Stimulated activated naive CD8-positive, alpha-beta T cell treated with anti-CD3 and anti-CD28 coated beads, Interleukin-15, amount 100 ng/mL, for 72 hours (primary cell): Measurements from ENCODE around the gene SPATA20.

Experiments
- ATAC-seq: fragments of 150-1000 bp; cut with Tn5 transposase; 2 replicates; pipeline ENCODE4 v1.10.0; 2021; ENCODE audit warnings: mild to moderate bottlenecking, moderate library complexity
- DNase-seq, 2 donors: peaks; one replicate each; pipeline ENCODE4 v3.0.0; 2021 to 2022
- H3K27ac Mint-ChIP-seq, 2 donors: one replicate each; pipeline ENCODE4 v1.8.0; 2022; ENCODE audit warnings: mild to moderate bottlenecking in 2 of 2, mixed read lengths in 2 of 2, moderate library complexity in 2 of 2
- H3K27me3 Mint-ChIP-seq: one replicate; pipeline ENCODE4 v1.8.0; 2022; ENCODE audit warnings: mixed read lengths
- H3K4me1 Mint-ChIP-seq: one replicate; pipeline ENCODE4 v1.8.0; 2022; ENCODE audit warnings: mild to moderate bottlenecking, mixed read lengths
- H3K4me3 Mint-ChIP-seq, 2 donors: one replicate each; pipeline ENCODE4 v1.8.0; 2022; ENCODE audit warnings: mild to moderate bottlenecking in 2 of 2, mixed read lengths in 2 of 2, moderate library complexity in 1 of 2
- H3K9me3 Mint-ChIP-seq, 2 donors: one replicate each; pipeline ENCODE4 v1.8.0; 2022; ENCODE audit warnings: mixed read lengths in 2 of 2

Gene SPATA20

DNA sequence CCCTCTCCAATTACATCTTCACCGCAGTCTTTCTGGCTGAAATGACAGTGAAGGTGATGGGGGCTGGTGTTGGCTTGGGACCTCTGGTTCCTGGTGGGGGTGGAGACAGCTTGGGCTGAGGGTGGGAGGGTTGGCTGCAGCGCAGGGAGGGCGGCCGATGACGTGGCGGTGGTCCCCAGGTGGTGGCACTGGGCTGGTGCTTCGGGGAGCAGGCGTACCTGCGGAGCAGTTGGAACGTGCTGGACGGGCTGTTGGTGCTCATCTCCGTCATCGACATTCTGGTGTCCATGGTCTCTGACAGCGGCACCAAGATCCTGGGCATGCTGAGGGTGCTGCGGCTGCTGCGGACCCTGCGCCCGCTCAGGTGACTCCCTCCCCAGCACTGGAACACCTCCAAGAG, 55.9 kb downstream of the SPATA20 start:
- Mint-ChIP-seq H3K9me3 (no peaks in the 10 kb centered on the region), H3K27me3 (peaks cover 50% of the 10 kb centered on the region), H3K27ac (no peak overlapping the region), H3K4me3 (no peak overlapping the region), H3K4me1 (no peaks in the 10 kb centered on the region)
- ATAC-seq, result no peak
- no peak for DNase-seq

DNA sequence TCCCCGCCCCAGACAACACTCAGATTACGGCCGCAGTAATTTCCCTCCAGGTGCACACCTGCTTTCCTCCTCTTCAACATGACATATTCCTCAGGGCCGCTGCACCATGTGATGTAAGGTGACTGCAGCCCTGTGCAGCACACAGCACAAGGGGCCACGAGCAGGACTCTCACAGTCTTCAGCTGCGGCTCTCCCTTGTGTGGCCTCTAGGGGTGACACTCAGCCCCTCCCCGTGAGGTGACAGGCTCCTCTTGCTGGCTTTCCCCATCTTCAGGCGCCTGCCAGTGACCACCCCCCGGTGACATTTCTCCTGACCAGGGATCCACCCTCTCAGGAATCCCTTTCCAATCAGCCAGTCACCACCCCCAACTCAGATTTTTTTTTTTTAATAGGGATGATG, 56.4 kb downstream of the SPATA20 start:
- H3K27ac Mint-ChIP-seq, result no peak overlapping the region
- H3K9me3 Mint-ChIP-seq, result no peaks in the 10 kb centered on the region
- H3K27me3 Mint-ChIP-seq, result peaks cover 50% of the 10 kb centered on the region
- peak; percentile 45 for ATAC-seq
- no peak overlapping the region for H3K4me3 Mint-ChIP-seq
- H3K4me1 Mint-ChIP-seq, result no peaks in the 10 kb centered on the region
- no peak for DNase-seq

DNA sequence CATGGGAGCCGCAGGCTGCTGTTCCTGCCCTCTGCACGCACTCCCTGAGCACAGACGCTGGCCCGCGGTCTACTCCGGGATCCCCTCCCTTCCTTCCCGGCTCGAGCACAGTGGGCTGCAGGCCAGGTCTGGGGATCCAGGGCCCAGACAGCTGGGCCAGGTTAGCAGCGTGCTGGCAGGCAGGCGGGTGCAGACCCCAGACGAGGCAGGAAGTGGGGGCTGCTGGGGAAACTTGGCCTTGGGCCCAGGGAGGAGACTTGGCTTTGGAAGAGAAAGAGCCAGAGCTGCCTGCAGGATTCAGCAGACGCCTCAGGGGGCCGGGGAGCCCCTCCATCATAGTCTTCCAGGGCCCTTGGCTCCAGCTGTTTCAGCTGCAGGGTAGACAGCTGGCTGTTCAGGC, 57.5 kb downstream of the SPATA20 start:
- no peak for DNase-seq
- H3K4me3 Mint-ChIP-seq, result no peak overlapping the region
- peak overlapping the region in 1 of 2 donors; percentile 77 for H3K27ac Mint-ChIP-seq
- no peak for ATAC-seq
- no peaks in the 10 kb centered on the region for H3K9me3 Mint-ChIP-seq
- no peaks in the 10 kb centered on the region for H3K4me1 Mint-ChIP-seq
- H3K27me3 Mint-ChIP-seq, result peaks cover 53% of the 10 kb centered on the region

DNA sequence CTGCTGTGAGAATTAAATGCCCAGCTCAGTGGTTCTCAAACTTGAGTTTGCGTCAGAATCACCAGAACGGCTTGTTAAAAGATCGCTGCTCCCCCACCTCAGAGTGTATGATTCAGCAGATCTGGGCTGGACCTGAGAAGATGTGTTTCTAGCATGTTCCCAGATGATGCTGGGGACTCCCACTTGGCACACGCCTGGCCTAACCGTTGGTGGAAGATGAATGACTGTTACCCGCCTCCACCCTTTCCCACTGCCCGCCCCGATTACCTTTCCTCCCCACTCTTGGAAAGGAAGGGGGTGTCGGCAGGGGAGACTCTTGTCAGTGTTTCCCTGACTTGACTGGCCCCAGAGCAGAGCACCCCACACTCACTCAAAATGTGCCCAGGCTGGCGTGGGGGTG, 58.5 kb downstream of the SPATA20 start:
- ATAC-seq, result no peak
- Mint-ChIP-seq H3K27me3 (peaks cover 59% of the 10 kb centered on the region), H3K9me3 (no peaks in the 10 kb centered on the region), H3K27ac (no peak overlapping the region), H3K4me3 (no peak overlapping the region), H3K4me1 (no peaks in the 10 kb centered on the region)
- DNase-seq, result no peak
